ENCODE results near the gene SLC25A12. TPM values are rescaled to one million over a fixed set of nuclear protein-coding genes. Genes with fewer than 3 reads are reported as not detected.
A peak's percentile ranks its signal among the peaks of the same experiment; 100 is the strongest.

Gene SLC25A12
- total and polyA plus RNA-seq, 2 donors (not counting 1 experiment from before 2014, with no cell fraction given) = 10.0 to 21.0 TPM

DNA sequence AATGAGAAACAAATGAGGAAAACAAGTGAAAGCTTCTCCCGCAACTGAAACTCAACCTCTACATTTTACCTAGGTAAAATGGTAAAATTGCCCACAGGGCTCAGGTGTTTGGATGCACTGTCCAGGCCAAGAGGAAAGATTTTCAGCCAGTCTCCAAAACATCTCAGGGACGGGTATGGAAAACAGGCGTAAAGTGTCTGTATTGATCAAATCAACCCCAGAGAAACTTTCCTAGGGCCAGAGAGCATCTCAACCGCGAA lies 27.9 kb upstream of the SLC25A12 start:
- CTCF ChIA-PET = interaction anchor here (2.1 kb wide), 1 partner anchor 28 kb away, joined by 11 read pairs; the partner anchor contains the start of gene SLC25A12

DNA sequence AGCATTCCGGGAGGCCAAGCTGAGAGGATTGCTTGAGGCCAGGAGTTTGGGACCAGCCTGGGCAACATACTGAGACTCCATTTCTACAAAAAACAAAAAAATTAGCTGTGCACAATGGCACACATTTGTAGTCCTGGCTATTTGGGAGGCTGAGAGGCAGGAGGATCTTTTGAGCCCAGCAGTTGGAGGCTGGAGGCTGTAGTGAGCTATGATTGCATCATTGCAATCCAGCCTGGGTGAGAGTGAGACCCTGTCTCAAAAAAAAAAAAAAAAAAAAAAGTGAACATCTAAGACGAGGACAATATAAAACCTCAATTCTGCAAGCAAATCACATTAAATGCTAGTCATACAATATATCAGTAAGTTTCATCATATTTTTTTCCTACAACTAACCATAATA lies 25.4 kb upstream of the SLC25A12 start:
- Mint-ChIP-seq H3K4me1 (peaks cover 24% of the 10 kb centered on the region), H3K9me3 (ENCODE audit: insufficient read depth) (no peaks in the 10 kb centered on the region), H3K27me3 (no peaks in the 10 kb centered on the region), H3K4me3 (no peak overlapping the region), H3K27ac (no peak overlapping the region)
- Histone ChIP-seq H3K9me3 (ENCODE audit: control extremely low read depth in 1 of 3, control insufficient read depth in 2 of 3, insufficient read depth in 1 of 3, low read length in 2 of 3) (no peaks in the 10 kb centered on the region), H3K79me2 (ENCODE audit: control insufficient read depth, insufficient read depth, low read length) (peaks cover 19% of the 10 kb centered on the region), H4K20me1 (ENCODE audit: control insufficient read depth, insufficient read depth, low read length, poor library complexity, severe bottlenecking) (no peaks in the 10 kb centered on the region), H3K4me3 (ENCODE audit: control extremely low read depth in 1 of 5, extremely low read depth in 1 of 5, insufficient read depth in 1 of 5, low read depth in 2 of 5, low read length in 4 of 5) (no peak overlapping the region), H3K27me3 (replicated peaks in 1 of 4; ENCODE audit: control extremely low read depth in 1 of 4, control insufficient read depth in 3 of 4, insufficient read depth in 4 of 4, low read length in 3 of 4) (no peaks in the 10 kb centered on the region), H3K36me3 (replicated peaks in 1 of 2; ENCODE audit: control extremely low read depth in 1 of 2, control insufficient read depth in 1 of 2, extremely low read depth in 1 of 2, insufficient read depth in 2 of 2, low read length in 1 of 2) (no peaks in the 10 kb centered on the region), H2AFZ (ENCODE audit: insufficient read depth, low read depth, low read length, poor library complexity, severe bottlenecking) (no peak overlapping the region), H3K4me1 (ENCODE audit: control insufficient read depth in 2 of 2, insufficient read depth in 2 of 2, low read length in 2 of 2) (peaks cover 16% of the 10 kb centered on the region in 2 donors), H3K9ac (ENCODE audit: low read length) (no peak overlapping the region), H3K27ac (ENCODE audit: low read length in 2 of 2) (no peak overlapping the region), H3K4me2 (replicated peaks; ENCODE audit: low read depth, low read length, poor library complexity, severe bottlenecking) (no peak overlapping the region)
- intact Hi-C loops (cut with micrococcal nuclease) = no loop called here
- no peak for ATAC-seq (ENCODE audit: low read depth)
- no peak for DNase-seq
- CTCF ChIA-PET = interaction anchor here (0.6 kb wide), 1 partner anchor 128 kb away, joined by 3 read pairs; no protein-coding TSS in a partner anchor
- POLR2A ChIA-PET = no interaction called here
- no peak for TF ChIP-seq EZH2 (IDR thresholded peaks at IDR 0.05; ENCODE audit: borderline replicate concordance, insufficient read depth, low read depth, low read length, poor library complexity, severe bottlenecking)
- no CpG with 5 or more reads among the region's 2 CpGs for WGBS (ENCODE audit: insufficient coverage)

More for the DNA sequence above, 27.9 kb upstream of the SLC25A12 start:
- peaks cover 27% of the 10 kb centered on the region for H3K4me1 Mint-ChIP-seq
- no peak for ATAC-seq (ENCODE audit: low read depth)
- H3K9ac ChIP-seq (ENCODE audit: low read length) = peak overlapping the region; percentile 88
- no peak for TF ChIP-seq EZH2 (IDR thresholded peaks at IDR 0.05; ENCODE audit: borderline replicate concordance, insufficient read depth, low read depth, low read length, poor library complexity, severe bottlenecking)
- no peak for TF ChIP-seq CTCF (IDR thresholded peaks at IDR 0.05)
- no peaks in the 10 kb centered on the region for H3K27me3 Mint-ChIP-seq
- H3K9me3 Mint-ChIP-seq (ENCODE audit: insufficient read depth) = no peaks in the 10 kb centered on the region
- H3K9me3 ChIP-seq (ENCODE audit: control extremely low read depth in 1 of 3, control insufficient read depth in 2 of 3, insufficient read depth in 1 of 3, low read length in 2 of 3) = no peaks in the 10 kb centered on the region
- peak overlapping the region; percentile 54 to 98 (median 84) for H3K4me3 ChIP-seq (ENCODE audit: control extremely low read depth in 1 of 5, extremely low read depth in 1 of 5, insufficient read depth in 1 of 5, low read depth in 2 of 5, low read length in 4 of 5)
- H3K4me2 ChIP-seq (replicated peaks; ENCODE audit: low read depth, low read length, poor library complexity, severe bottlenecking) = peak overlapping the region; percentile 82
- H3K27ac ChIP-seq (ENCODE audit: low read length in 2 of 2) = peak overlapping the region; percentile 87 to 93
- H4K20me1 ChIP-seq (ENCODE audit: control insufficient read depth, insufficient read depth, low read length, poor library complexity, severe bottlenecking) = no peaks in the 10 kb centered on the region
- peak overlapping the region; percentile 97 for H3K4me3 Mint-ChIP-seq
- peaks cover 0 to 5% of the 10 kb centered on the region in 2 experiments for H3K36me3 ChIP-seq (replicated peaks in 1 of 2; ENCODE audit: control extremely low read depth in 1 of 2, control insufficient read depth in 1 of 2, extremely low read depth in 1 of 2, insufficient read depth in 2 of 2, low read length in 1 of 2)
- peak overlapping the region; percentile 85 for H2AFZ ChIP-seq (ENCODE audit: insufficient read depth, low read depth, low read length, poor library complexity, severe bottlenecking)
- H3K4me1 ChIP-seq (ENCODE audit: control insufficient read depth in 2 of 2, insufficient read depth in 2 of 2, low read length in 2 of 2) = peaks cover 16% of the 10 kb centered on the region in 2 donors
- POLR2A ChIA-PET = interaction anchor here (0.6 to 1.9 kb wide), 4 partner anchors 29 to 1097 kb away, joined by 3 to 10 read pairs (median 4); partner anchors contain the start of gene SLC25A12
- no peak for DNase-seq
- intact Hi-C loops (cut with micrococcal nuclease) = loop anchor here (1.0 to 5.0 kb wide), 5 partner anchors 28 to 993 kb away; partner anchors contain the start of genes DLX2, DYNC1I2, GORASP2 and METAP1D
- H3K27ac Mint-ChIP-seq = peak overlapping the region; percentile 99
- H3K27me3 ChIP-seq (replicated peaks in 1 of 4; ENCODE audit: control extremely low read depth in 1 of 4, control insufficient read depth in 3 of 4, insufficient read depth in 4 of 4, low read length in 3 of 4) = no peaks in the 10 kb centered on the region
- H3K79me2 ChIP-seq (ENCODE audit: control insufficient read depth, insufficient read depth, low read length) = peaks cover 36% of the 10 kb centered on the region
- WGBS (ENCODE audit: insufficient coverage) = 10% methylated on average over 4 of the region's 5 CpGs
